NCI-H510A (cell line): ENCODE results near the gene FLCN.

Experiments used
- DNase-seq: peaks from one replicate; lab custom pipeline; 2025; lab: John Stamatoyannopoulos, UW

Gene FLCN

DNA sequence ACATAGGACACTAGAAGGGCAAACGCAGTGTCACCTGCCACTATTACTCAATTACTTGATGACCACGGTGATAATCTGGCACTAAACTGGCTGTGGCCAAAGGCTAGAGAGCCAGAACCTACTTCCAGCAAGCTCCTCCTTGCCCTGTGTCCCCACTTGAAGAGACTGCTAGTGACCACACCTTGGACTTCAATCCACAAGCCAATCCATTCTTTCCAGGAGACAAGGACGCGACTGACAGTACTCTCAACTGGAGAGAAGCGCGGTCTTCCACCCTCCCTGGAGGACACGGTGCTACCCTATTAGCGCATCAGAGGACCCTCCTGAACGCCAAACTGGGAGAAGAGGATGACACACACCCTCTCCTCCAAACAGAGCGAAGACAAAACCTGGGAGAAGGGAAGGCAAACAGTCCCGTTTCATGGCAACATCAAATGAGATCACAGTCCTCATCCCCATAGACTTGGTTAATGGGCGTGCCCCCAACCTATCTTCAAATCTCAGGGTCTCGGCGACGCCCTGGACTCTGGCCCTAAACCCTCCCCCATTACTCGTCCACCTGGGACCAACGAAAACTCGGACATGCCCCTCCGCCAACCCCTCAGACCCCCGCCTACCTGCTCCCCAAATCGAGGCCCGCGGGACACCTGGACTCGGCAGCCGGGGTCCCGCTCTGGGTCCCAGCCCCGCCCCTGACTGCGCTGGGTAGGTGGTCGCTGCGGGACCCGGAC is 508 bp downstream of the FLCN start:
- DNase-seq: no peak

- DNase-seq: peak; percentile 30
Measured at GRCh38 chr17:17235212-17236174, 1.5 kb downstream of the FLCN start.

- no peak for DNase-seq
Measured at GRCh38 chr17:17232303-17232621, 4.7 kb downstream of the FLCN start.

DNA sequence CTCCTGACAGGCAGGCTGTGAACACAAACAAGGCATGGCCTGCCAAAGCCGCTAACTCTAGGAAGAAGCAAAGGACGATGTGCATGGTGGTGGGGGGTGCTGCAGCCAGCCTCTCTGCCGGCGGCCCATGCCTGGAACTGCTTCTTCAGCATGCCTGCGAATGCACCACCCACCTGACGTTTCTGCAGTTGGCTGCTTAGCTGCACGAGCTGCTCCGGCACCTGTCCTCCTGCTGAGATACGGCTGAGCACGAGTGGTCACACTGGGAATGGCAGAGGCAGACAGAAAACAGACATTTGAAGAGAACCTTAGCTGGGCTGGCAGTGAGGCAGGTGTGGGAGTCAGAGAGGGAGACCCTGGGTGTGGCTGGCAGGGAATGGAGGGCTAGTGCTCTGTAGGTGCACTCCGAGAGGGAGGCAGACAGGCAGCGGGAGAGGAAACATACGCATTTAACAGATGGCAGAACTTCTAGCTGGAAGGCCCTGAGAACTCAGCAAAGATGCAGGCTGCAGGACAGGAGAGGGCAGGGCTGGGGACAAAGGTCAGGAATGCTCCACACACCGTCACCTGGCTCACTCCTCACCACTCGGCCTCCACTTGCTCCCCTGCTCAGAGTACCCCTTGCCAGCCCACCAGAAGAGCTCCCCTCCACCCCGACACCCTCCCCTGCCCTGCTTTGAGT is 5.2 kb downstream of the FLCN start:
- no peak for DNase-seq

GRCh38 chr17:17229416-17230384 is 7.3 kb downstream of the FLCN start:
- DNase-seq: no peak

DNA sequence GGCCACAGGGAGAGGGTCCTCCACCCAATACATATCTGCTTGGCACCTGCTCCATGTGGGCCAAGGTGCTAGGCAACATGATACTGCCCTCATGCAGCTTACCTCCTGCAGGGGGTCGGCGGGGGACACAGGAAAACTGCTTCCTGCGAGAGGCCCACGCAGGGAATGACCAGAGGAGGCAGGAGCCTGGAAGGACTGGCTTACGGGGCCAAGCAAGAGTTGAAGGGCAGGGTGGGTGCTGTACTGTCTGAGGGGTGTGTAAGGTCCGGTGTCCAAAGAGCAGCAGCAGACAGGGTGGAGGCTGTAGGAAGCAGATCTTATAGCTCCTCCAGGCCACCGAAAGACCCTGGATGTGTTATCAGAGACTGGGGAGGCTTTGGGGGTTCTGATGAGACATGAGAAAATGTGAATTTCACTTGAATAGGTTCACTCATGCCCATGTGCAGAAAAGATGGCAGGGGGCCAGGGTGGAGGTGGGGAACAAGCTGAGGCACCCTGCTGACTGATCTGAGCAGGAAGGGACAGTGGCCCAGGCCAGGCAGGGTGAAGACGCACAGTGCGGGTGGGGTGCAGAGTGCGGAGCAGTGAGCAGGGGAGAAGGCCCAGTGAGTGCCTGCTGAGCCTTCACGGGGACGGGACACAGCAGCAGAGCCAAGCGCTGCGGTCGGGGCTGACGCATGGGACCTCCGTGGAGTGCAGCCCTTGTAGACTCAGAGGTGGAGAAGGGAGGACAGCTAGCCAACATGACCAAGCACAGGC is 8.3 kb downstream of the FLCN start:
- DNase-seq: no peak

- no peak for DNase-seq
Measured at GRCh38 chr17:17227608-17228520, 9.1 kb downstream of the FLCN start.

DNA sequence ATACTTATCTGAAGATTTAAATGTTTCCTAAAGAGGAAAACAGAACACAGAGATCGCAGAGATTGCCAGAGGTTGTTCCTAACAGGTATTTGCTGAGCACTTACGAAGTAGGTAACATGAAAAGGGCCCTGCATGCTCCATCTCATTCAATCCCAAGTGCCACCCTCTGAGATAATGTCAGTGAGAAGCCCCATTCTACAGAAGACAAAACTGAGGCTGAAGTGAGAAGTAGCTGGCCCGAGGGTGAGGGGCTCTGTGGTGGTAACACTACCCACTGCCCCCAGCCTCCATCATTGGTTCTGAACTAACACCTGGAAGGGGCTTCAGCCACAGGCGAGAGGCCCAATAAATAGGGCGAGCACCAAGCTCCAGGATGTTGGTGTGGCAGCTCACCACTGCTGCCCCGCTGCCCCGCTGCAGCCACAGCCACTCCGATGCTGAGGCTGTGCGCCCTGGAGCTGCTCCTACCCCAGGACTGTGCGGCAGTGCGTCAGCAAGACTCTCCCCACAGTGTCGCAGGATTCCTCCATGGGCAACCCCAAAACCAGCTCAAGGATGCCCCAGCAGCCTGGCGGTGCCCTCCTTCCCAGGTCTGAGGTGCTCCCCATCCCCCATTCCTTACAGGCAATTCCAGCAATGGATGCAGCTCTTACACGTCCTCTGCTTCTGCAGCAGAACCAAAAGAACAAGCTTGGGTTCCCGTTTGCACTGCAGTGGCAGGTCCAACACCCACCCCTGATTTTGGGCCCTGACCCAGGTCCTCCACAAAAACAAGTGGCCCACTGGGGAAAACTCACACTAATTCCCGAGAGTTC is 10.3 kb downstream of the FLCN start:
- DNase-seq: no peak

GRCh38 chr17:17225901-17226300 is 11.1 kb downstream of the FLCN start:
- DNase-seq: no peak

DNA sequence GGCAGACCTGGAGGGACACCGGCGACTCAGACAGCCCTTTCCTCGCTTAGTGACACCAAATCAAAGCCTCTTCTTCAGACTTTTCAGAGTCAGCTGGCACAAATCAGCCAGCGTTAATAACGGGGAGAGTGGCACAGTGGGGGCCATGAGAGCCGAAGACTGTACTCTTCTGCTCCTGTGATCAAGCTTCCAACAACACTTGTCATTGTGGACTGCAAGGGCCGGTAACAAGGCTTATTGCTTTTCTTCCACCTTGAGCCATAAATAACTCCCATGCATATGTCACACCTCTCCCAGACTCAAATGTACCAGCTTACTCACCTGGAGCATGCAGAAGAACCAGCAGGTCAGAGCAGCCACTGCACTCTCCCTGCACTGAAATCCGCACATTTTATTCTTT is 12.8 kb downstream of the FLCN start:
- no peak for DNase-seq

GRCh38 chr17:17223736-17224135 is 13.2 kb downstream of the FLCN start:
- DNase-seq: no peak

GRCh38 chr17:17221329-17221728 is 15.6 kb downstream of the FLCN start:
- no peak for DNase-seq

DNA sequence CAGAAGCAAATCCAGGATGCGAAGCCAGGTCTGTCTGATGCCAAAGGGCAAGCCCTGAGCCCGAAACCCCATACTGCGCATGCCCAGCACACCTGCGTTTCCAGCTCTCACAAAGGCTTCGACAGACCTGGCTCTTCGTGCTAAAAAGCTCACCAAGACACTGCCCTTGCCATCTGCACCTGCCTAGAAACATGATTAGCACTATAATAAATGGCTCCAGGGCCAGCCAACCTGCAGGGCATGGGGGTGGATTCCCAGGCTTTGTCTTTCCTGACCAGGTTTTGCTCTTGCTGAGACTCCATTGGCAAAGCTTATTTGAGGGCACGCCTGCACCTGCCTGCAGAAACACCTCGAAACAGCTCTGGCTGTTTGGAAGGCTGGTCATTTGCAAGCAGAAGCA is 16.4 kb downstream of the FLCN start:
- DNase-seq: no peak

DNA sequence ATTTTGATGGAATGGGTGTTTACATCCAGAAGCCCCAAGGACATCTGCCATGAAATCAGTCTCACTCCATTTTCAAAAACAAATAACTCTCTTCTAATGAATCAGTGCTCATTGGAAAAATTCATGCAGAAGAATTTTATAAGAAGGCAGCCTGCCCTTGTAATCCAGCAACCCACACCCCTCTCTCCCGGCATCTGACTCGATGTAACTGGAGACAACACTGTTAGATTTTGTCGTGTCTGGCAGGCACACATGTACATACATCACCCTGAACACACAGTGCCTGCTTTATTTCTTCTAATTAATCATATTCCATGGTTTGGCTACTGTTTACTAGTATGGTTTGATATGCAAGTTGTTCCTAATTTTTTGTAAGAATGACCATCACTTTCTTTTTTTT is 19.0 kb downstream of the FLCN start:
- no peak for DNase-seq

DNA sequence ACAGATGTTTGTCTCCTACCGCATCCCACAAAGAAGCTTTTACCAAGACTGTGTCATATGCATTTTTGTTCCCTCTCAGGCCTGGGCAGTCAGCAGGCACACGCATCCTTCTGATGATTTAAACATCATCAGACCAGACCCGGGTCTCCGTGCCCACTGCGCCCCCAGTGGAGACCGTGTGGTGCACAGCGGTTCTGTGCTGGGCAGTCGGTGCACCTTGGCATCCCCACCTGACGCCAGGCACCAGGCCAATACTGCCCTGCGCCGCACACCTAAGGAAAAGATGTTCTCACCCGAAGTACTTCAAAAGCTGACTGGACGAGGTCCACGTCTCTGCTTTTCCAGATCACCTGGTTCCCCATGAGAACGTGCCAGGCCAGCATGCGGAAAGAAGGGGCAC is 20.2 kb downstream of the FLCN start:
- no peak for DNase-seq

DNA sequence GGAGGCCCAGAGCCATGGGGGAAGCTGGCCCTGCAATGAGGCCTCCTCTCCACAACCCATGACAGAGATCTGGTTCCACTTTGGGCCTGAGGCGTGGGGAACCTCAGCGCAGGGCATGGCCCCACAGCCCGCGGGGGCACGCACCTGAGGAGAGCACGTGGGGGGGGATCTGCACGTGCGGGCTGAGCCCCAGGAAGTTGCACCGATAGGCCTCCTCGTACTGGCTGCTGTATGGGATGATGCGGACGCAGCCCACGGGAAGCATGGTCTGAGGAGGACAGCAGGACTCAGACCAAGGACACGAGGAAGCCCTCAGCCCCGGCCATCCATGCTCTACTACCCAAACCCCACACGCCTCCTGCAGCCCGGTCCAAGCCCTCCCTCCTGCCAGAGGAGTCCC is 20.7 kb downstream of the FLCN start:
- DNase-seq: no peak

GRCh38 chr17:17215575-17215974 is 21.4 kb downstream of the FLCN start:
- DNase-seq: no peak

DNA sequence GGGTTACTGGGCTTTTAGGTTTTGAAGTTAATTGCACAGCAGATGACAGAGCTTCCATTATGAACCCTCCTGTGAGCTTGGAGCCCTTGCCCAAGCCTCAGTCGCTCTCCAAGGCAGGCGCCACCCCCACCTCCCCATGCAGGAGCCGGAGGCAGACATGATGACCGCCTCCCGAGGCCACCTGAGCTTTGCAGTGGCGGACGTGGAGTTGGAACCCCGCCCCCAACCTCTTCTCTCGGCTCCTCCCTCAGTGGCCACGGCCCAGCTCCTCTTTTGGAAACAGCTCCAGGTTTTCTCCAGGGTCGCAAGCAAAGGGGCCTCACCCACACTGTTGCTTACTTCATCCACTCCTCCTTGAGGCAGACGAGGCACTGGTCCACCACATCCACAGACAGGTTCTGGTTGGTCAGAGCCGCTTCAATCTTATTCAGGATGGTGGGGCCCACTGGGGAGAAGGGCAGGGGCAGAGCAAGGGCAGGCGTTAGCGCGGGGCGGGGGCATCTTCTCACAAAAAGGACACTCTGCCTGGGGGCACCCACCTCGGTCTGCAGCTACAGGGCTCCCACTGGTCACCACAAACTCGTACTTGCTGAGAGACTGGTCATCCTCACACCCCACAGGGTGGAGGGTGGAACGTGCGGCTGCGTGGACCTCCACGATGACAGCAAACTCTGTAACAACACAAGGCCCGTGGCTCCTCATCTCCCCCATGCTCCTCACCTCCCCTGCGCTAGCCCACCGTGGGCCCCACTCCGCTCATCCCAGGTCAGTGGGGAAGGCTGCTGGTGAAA is 22.1 kb downstream of the FLCN start:
- no peak for DNase-seq
